HCT116 (cell line): ENCODE measurements around the gene C9. TPM values are rescaled to one million over a fixed set of nuclear protein-coding genes. Genes with fewer than 3 reads are reported as not detected.

Experiments used
- ATAC-seq: fragments of 200-7000 bp; cut with Tn5 transposase; 2 replicates; pipeline ENCODE4 v1.9.1; 2020; ENCODE audit warnings: mild to moderate bottlenecking, moderate library complexity
- BruUV-seq: library from RNA; stranded (reverse); fragments of 400-500 nt; replicated peaks from 2 replicates; lab custom pipeline; 2021; lab: Mats Ljungman, UMichigan
- CTCF ChIA-PET: fragments of 300-600 bp; sonication (Branson Sonifier 250); formaldehyde crosslinking; loops from one replicate; lab custom pipeline; 2021; ENCODE audit warnings: antibody characterized with exemption; lab: Charles Lee
- POLR2A ChIA-PET: fragments of 300-600, 350-600 bp; sonication (Branson Sonifier 250); formaldehyde crosslinking; loops from one replicate; lab custom pipeline; 2021; ENCODE audit warnings: antibody characterized with exemption; lab: Charles Lee
- RAD21 ChIA-PET, 2 experiments: fragments of 300-600 bp; sonication (Branson Sonifier 250); formaldehyde crosslinking; loops; one replicate each; lab custom pipeline; 2023; ENCODE audit warnings: low total read pairs in 2 of 2; ENCODE audit not compliant: uncharacterized antibody in 2 of 2, unreplicated experiment in 2 of 2, low non-redundant PET in 1 of 2; lab: Charles Lee
- DNase-seq: peaks from one replicate; pipeline ENCODE4 v3.0.0-alpha.2; 2010; ENCODE audit warnings: low read depth, low spot score
- H2AFZ ChIP-seq: fragments of 200-600 bp; shearing (Covaris generic), sonication (generic); 2 replicates; pipeline ENCODE4 v1.6.1; 2017; ENCODE audit warnings: low read depth, mixed run types, mixed read lengths, antibody characterized with exemption, low read length; ENCODE audit not compliant: poor library complexity, severe bottlenecking
- H3K27ac ChIP-seq: 2 replicates; pipeline ENCODE4 v1.5.1; 2012; ENCODE audit warnings: low read depth, low read length
- H3K27me3 ChIP-seq: fragments of 200-600 bp; sonication (generic); 2 replicates; pipeline ENCODE4 v1.6.1; 2016; ENCODE audit warnings: mixed run types, low read length, mixed read lengths; ENCODE audit not compliant: insufficient read depth
- H3K36me3 ChIP-seq, 2 experiments: fragments of 200-500 bp in 1 of 2; fragments of 200-600 bp in 1 of 2; sonication (Bioruptor generic) in 1 of 2; sonication (generic) in 1 of 2; 2 replicates each; pipeline versions ENCODE4 v1.5.1 to v1.6.1; 2014 to 2016; ENCODE audit warnings: low read length in 2 of 2, inconsistent platforms in 1 of 2, mixed read lengths in 1 of 2, mixed run types in 1 of 2; ENCODE audit not compliant: insufficient read depth in 2 of 2, control insufficient read depth in 1 of 2
- H3K4me1 ChIP-seq, 2 experiments: fragments of 200-600 bp in 1 of 2; sonication (generic) in 1 of 2; 2 replicates each; pipeline versions ENCODE4 v1.5.1 to v1.6.1; 2012 to 2017; ENCODE audit warnings: low read length in 2 of 2, inconsistent platforms in 1 of 2, mild to moderate bottlenecking in 1 of 2, mixed read lengths in 1 of 2, mixed run types in 1 of 2, moderate library complexity in 1 of 2; ENCODE audit not compliant: insufficient read depth in 2 of 2, control insufficient read depth in 1 of 2
- H3K4me2 ChIP-seq: fragments of 200-600 bp; sonication (generic); 2 replicates; pipeline ENCODE4 v1.6.1; 2017; ENCODE audit warnings: mixed run types, low read length, mixed read lengths
- H3K4me3 ChIP-seq, 2 experiments: fragments of 200-600 bp in 1 of 2; sonication (generic) in 1 of 2; replicated peaks in 1 of 2; 2 replicates each; pipeline ENCODE4 v1.5.1; 2011 to 2016; ENCODE audit warnings: low read length in 2 of 2, control low read depth in 1 of 2, low read depth in 1 of 2, mild to moderate bottlenecking in 1 of 2, mixed read lengths in 1 of 2, mixed run types in 1 of 2
- H3K79me2 ChIP-seq: fragments of 200-600 bp; sonication (generic); 2 replicates; pipeline ENCODE4 v1.6.1; 2017; ENCODE audit warnings: mild to moderate bottlenecking, mixed run types, low read length, moderate library complexity, mixed read lengths; ENCODE audit not compliant: insufficient read depth
- H3K9ac ChIP-seq: fragments of 200-600 bp; sonication (generic); 2 replicates; pipeline ENCODE4 v1.6.1; 2016; ENCODE audit warnings: low read length, mixed read lengths
- H3K9me2 ChIP-seq: fragments of 200-600 bp; sonication (generic), shearing (Covaris generic); 2 replicates; pipeline ENCODE4 v1.6.1; 2017; ENCODE audit warnings: mixed run types, mild to moderate bottlenecking, moderate library complexity; ENCODE audit not compliant: insufficient read depth
- H3K9me3 ChIP-seq, 2 experiments: fragments of 200-500 bp in 1 of 2; fragments of 200-600 bp in 1 of 2; sonication (Bioruptor generic) in 1 of 2; sonication (generic) in 1 of 2; 2 replicates each; pipeline ENCODE4 v1.6.1; 2014 to 2017; ENCODE audit warnings: low read length in 2 of 2, mixed read lengths in 2 of 2, inconsistent platforms in 1 of 2, low read depth in 1 of 2, mild to moderate bottlenecking in 1 of 2, mixed run types in 1 of 2, moderate library complexity in 1 of 2; ENCODE audit not compliant: control insufficient read depth in 1 of 2, insufficient read depth in 1 of 2
- H4K20me1 ChIP-seq: fragments of 200-600 bp; sonication (generic), shearing (Covaris generic); 2 replicates; pipeline ENCODE4 v1.6.1; 2017; ENCODE audit warnings: mixed run types, mild to moderate bottlenecking, moderate library complexity; ENCODE audit not compliant: insufficient read depth
- EGR1 ChIP-seq: IDR thresholded peaks from 2 replicates; pipeline ENCODE4 v1.6.1; 2012; ENCODE audit warnings: low read depth
- EZH2 ChIP-seq: fragments of 200-600 bp; sonication (generic); IDR thresholded peaks from 2 replicates; pipeline ENCODE4 v1.6.1; 2017; ENCODE audit warnings: antibody characterized with exemption, mixed run types
- EZH2phosphoT487 ChIP-seq: fragments of 200-600 bp; IDR thresholded peaks from 2 replicates; pipeline ENCODE4 v1.6.1; 2018; ENCODE audit warnings: antibody characterized with exemption, borderline replicate concordance
- SIN3A ChIP-seq: IDR thresholded peaks from 2 replicates; pipeline ENCODE4 v1.6.1; 2012; ENCODE audit warnings: low read depth
- TCF7L2 ChIP-seq: IDR thresholded peaks from 2 replicates; pipeline ENCODE4 v1.7.0; 2011; ENCODE audit warnings: borderline replicate concordance, inconsistent platforms; ENCODE audit not compliant: insufficient read depth, insufficient read length; ENCODE audit errors: extremely low read depth
- YY1 ChIP-seq: IDR thresholded peaks from 2 replicates; pipeline ENCODE4 v1.6.1; 2011; ENCODE audit warnings: low read length, low read depth, moderate library complexity, mild to moderate bottlenecking; ENCODE audit not compliant: insufficient replicate concordance; ENCODE audit errors: extremely low read depth
- ZFX ChIP-seq: fragments of 450-650 bp; IDR thresholded peaks from 2 replicates; pipeline ENCODE4 v1.6.1; 2017
- intact Hi-C: fragments of 100-400 bp; cut with micrococcal nuclease; formaldehyde crosslinking; loops from 2 replicates; pipeline ENCODE4 v1.10.0; 2022
- total RNA-seq: library from RNA; stranded (reverse); gene quantifications from one replicate; pipeline ENCODE4 v1.2.1, GENCODE V29; 2021; ENCODE audit not compliant: unreplicated experiment
- TF ChIP-seq, protein P1 (sequence below), 3 experiments: fragments of 200-600 bp in 1 of 3; sonication (generic) in 1 of 3; IDR thresholded peaks in 2 of 3; conservative IDR thresholded peaks in 1 of 3; 2 replicates each; pipeline ENCODE4 v1.5.1; 2012 to 2017; ENCODE audit warnings: low read depth in 2 of 3, low read length in 2 of 3, antibody characterized with exemption in 1 of 3, borderline replicate concordance in 1 of 3, control low read depth in 1 of 3, mild to moderate bottlenecking in 1 of 3, mixed read lengths in 1 of 3, mixed run types in 1 of 3, moderate library complexity in 1 of 3; ENCODE audit not compliant: insufficient read depth in 1 of 3
- TF ChIP-seq, protein P2 (sequence below): IDR thresholded peaks from 2 replicates; pipeline ENCODE4 v1.6.1; 2012
- TF ChIP-seq, protein P3 (sequence below): IDR thresholded peaks from 2 replicates; pipeline ENCODE4 v1.6.1; 2012

C9 gene
- total RNA-seq, 1 experiment from 2014 or later = 0.34 TPM

DNA sequence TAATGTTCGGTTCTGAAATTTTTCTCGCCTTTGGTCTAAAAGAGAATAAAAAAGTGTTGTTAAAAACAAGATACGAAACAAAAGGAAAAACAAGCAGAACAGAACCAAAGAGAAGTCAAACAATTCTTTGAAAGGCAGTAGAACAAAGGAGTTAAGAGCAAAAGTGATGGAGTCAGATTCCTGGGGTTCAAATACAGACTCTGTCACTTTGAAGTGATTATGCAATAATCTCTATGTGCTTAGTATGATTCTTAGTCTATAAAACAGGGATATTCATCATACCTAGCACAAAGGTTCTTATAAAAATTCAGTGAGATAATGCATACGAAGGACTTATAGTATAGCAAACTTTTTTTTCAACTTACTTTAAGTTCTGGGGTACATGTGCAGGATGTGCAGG is 48.3 kb downstream of the C9 start:
- CTCF ChIA-PET = no interaction called here
- POLR2A ChIA-PET = no interaction called here
- intact Hi-C loops = no loop called here

More for the DNA sequence above, 48.3 kb downstream of the C9 start:
- Histone ChIP-seq H2AFZ (no peak overlapping the region), H3K9me3 (no peaks in the 10 kb centered on the region), H3K4me3 (no peak overlapping the region), H4K20me1 (no peaks in the 10 kb centered on the region), H3K27me3 (no peaks in the 10 kb centered on the region), H3K79me2 (no peaks in the 10 kb centered on the region), H3K4me1 (no peaks in the 10 kb centered on the region), H3K9me2 (no peaks in the 10 kb centered on the region), H3K4me2 (no peak overlapping the region), H3K36me3 (no peaks in the 10 kb centered on the region), H3K27ac (no peak overlapping the region), H3K9ac (no peak overlapping the region)
- DNase-seq (no peak), ATAC-seq (no peak)
- TF ChIP-seq ZFX = no peak
- TF ChIP-seq YY1 = no peak
- no peak for TF ChIP-seq EGR1
- TF ChIP-seq, protein P1, sequence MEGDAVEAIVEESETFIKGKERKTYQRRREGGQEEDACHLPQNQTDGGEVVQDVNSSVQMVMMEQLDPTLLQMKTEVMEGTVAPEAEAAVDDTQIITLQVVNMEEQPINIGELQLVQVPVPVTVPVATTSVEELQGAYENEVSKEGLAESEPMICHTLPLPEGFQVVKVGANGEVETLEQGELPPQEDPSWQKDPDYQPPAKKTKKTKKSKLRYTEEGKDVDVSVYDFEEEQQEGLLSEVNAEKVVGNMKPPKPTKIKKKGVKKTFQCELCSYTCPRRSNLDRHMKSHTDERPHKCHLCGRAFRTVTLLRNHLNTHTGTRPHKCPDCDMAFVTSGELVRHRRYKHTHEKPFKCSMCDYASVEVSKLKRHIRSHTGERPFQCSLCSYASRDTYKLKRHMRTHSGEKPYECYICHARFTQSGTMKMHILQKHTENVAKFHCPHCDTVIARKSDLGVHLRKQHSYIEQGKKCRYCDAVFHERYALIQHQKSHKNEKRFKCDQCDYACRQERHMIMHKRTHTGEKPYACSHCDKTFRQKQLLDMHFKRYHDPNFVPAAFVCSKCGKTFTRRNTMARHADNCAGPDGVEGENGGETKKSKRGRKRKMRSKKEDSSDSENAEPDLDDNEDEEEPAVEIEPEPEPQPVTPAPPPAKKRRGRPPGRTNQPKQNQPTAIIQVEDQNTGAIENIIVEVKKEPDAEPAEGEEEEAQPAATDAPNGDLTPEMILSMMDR (IDR thresholded peaks at IDR 0.05 in 2 of 3, conservative IDR thresholded peaks at IDR 0.05 in 1 of 3; ENCODE audit: borderline replicate concordance in 1 of 3, insufficient read depth in 1 of 3, low read depth in 2 of 3, low read length in 2 of 3) = no peak
- no peak for TF ChIP-seq TCF7L2
- TF ChIP-seq, protein P2, sequence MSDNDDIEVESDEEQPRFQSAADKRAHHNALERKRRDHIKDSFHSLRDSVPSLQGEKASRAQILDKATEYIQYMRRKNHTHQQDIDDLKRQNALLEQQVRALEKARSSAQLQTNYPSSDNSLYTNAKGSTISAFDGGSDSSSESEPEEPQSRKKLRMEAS = no peak
- TF ChIP-seq SIN3A = no peak
- TF ChIP-seq, protein P3, sequence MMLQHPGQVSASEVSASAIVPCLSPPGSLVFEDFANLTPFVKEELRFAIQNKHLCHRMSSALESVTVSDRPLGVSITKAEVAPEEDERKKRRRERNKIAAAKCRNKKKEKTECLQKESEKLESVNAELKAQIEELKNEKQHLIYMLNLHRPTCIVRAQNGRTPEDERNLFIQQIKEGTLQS = no peak
- TF ChIP-seq EZH2 = no peak
- no peak for TF ChIP-seq EZH2phosphoT487
- RAD21 ChIA-PET = no interaction called here
- BruUV-seq = no TSS peak
